HG03066 (cell line): Measurements from ENCODE around the gene EXOC6B.

Experiments
- ATAC-seq: cut with Tn5 transposase; IDR thresholded peaks from one replicate; pipeline ENCODE4 v1.9.1; 2021; ENCODE audit warnings: low read depth; ENCODE audit not compliant: unreplicated experiment

EXOC6B gene

DNA sequence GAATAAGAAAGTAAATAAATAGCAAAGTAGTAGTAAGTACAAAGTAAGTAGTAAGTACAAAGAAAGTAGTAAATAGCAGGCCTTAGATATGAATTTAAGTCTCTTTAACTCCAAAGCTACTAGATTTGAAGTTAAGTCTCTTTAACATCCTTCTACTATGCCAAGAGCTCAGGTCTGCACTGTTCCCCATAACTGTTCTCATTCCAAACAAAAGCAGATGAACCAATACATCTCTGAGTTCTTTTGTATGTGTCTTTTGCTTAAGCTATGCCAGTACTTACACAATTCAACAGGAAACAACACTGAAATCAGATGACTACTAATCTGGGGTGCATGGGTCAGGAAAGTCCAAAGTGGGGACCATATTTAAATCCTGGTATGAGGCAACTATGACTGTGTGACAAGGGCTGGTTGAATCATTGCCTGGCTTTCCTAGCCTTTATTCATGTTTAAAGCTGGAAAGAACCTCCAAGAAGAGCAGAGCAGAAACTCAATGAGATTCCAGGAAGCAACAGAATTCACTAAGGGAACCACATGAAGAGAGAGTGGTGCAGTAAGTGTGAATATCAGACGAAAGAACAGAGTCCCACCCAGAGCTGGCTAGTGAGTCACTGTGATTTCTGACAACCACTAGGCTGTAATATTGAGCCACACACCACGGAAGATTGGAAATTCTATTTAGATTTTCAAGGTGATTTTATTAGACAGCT is 627.1 kb downstream of the EXOC6B start:
- no peak for ATAC-seq

GRCh38 chr2:72193723-72194122 is 632.1 kb downstream of the EXOC6B start:
- no peak for ATAC-seq

- no peak for ATAC-seq
Measured at GRCh38 chr2:72191441-72191840, 634.4 kb downstream of the EXOC6B start.

GRCh38 chr2:72185206-72185605 is 640.6 kb downstream of the EXOC6B start:
- ATAC-seq, result no peak

DNA sequence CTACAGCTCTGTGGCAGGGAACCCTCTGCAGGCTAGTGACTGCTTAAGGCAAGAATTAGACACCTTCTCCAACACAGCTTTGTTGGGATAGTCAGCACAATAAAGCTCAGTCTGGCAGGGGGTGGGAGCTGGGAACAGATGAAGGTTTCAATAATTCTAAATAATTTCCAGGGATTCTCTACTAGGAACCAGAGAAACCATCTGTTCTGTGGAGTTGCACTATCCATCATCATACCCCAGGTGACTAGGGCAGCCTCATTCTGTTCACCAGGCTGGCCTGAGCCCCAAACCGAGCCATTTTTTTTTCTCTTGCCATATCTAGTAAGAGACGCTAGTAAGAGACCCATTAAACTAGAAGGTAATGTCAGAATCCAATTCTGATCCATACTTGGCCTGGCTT is 642.4 kb downstream of the EXOC6B start:
- ATAC-seq, result no peak

GRCh38 chr2:72183016-72183415 is 642.8 kb downstream of the EXOC6B start:
- ATAC-seq, result no peak

GRCh38 chr2:72182547-72182946 is 643.3 kb downstream of the EXOC6B start:
- no peak for ATAC-seq

- ATAC-seq, result no peak
Measured at GRCh38 chr2:72181616-72182015, 644.2 kb downstream of the EXOC6B start.

DNA sequence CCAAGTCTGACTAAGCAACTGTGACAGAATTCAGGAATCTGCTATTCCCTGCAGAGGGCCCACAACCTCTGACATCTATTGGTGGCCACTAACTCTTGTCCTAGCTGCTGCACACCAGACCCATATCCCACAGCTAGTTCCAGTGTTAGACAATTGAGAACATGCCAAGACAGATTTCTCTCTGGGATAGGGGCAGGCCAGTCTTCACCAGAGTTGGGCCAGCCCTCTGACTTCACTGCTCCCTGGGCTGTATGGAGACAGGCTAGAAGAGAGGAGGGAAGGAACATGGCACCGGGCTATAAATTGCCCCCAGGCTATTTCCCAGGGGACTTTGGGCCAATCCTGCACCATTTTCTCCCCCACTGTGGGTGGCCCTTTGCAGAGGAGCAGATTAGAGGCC is 645.5 kb downstream of the EXOC6B start:
- no peak for ATAC-seq

- no peak for ATAC-seq
Measured at GRCh38 chr2:72178551-72178950, 647.3 kb downstream of the EXOC6B start.

GRCh38 chr2:72176281-72176680 is 649.6 kb downstream of the EXOC6B start:
- ATAC-seq, result no peak

DNA sequence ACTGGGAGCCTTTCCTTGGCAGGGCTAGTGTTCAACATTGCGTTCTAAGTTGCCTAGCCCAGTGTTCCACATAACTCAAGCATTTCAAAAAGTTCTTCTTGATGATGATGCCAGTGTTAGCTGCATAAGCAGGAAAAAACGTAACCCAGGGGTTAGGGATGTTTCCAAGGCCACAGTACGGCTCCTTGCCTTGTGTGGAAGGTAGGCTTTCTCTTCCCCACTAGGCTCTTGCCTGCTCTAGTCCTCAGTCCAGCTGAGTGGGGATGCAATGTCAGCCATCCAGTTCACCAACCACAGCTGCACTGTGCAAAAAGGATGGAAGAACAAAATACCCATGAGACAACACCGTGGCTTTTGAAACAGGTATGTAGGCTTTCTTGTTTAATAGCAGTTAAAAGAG is 650.2 kb downstream of the EXOC6B start:
- no peak for ATAC-seq

- no peak for ATAC-seq
Measured at GRCh38 chr2:72173640-72174321, 652.1 kb downstream of the EXOC6B start.

DNA sequence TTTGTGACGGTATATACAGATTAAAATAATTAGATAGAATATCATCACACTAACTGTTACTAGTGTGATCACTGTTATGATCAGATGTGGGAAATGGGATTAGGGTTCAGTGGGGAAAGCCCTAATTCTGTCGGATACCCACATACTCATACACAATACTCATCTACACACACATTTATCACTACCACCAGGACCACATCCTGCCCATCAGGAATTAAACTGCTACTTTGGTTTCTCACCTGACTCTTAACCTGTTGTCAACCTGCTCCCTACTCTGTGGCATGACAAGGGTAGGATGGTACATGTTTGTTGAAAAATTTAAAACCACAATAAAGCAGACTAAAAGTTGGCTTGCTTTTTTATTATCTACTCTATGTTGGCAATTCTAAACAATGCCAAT is 653.4 kb downstream of the EXOC6B start:
- no peak for ATAC-seq

GRCh38 chr2:72166279-72166678 is 659.6 kb downstream of the EXOC6B start:
- ATAC-seq, result no peak

GRCh38 chr2:72165792-72166191 is 660.0 kb downstream of the EXOC6B start:
- no peak for ATAC-seq

GRCh38 chr2:72162574-72162973 is 663.3 kb downstream of the EXOC6B start:
- no peak for ATAC-seq

GRCh38 chr2:72159211-72159993 is 666.4 kb downstream of the EXOC6B start:
- no peak for ATAC-seq

GRCh38 chr2:72157871-72158771 is 667.7 kb downstream of the EXOC6B start:
- no peak for ATAC-seq

- no peak for ATAC-seq
Measured at GRCh38 chr2:72156872-72157271, 669.0 kb downstream of the EXOC6B start.

DNA sequence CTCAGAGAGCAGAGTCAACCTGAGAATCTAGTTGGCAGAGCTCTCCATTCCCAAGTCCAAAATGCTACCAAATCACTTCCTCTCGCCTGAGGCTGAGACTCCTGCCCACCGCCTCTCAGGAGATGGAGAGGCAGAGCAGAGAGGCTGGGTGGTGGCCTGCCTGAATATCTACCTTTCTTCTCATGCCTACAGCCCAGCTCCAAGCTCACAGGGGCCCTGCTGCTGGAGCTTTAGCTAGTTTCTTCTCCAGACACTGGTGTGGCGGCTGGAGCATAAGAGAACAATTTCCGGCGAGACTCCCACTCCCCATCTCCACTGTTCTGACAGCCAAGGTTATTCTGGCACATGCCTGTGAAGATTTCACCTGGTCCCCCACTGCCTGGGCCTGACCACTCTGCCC is 670.1 kb downstream of the EXOC6B start:
- no peak for ATAC-seq
